WTC11 (cell line): ENCODE measurements around the gene SETD2.

Experiments used
- CBFB ChIP-seq: sonication (generic); formaldehyde crosslinking; IDR thresholded peaks from 2 replicates; pipeline ENCODE4 v1.8.1; 2022; ENCODE audit warnings: mild to moderate bottlenecking, low read depth, missing genetic modification reagents
- CTCF ChIP-seq: fragments of 200-600 bp; IDR thresholded peaks from 2 replicates; pipeline ENCODE4 v1.8.0; 2022; ENCODE audit warnings: antibody characterized with exemption
- FOXP1 ChIP-seq: sonication (generic); formaldehyde crosslinking; IDR thresholded peaks from 2 replicates; pipeline ENCODE4 v1.8.0; 2022; ENCODE audit warnings: missing genetic modification reagents, mild to moderate bottlenecking, moderate library complexity, borderline replicate concordance
- JUN ChIP-seq: sonication (generic); formaldehyde crosslinking; IDR thresholded peaks from 2 replicates; pipeline ENCODE4 v1.8.0; 2023; ENCODE audit warnings: mild to moderate bottlenecking, missing genetic modification reagents
- MLX ChIP-seq: sonication (generic); formaldehyde crosslinking; IDR thresholded peaks from 2 replicates; pipeline ENCODE4 v1.8.1; 2023; ENCODE audit warnings: mild to moderate bottlenecking, missing genetic modification reagents, moderate library complexity
- NR2C2 ChIP-seq: sonication (generic); formaldehyde crosslinking; IDR thresholded peaks from 2 replicates; pipeline ENCODE4 v1.8.0; 2022; ENCODE audit warnings: mild to moderate bottlenecking, missing genetic modification reagents
- PRDM15 ChIP-seq: sonication (generic); formaldehyde crosslinking; IDR thresholded peaks from 2 replicates; pipeline ENCODE4 v1.8.0; 2022; ENCODE audit warnings: missing genetic modification reagents
- RELA ChIP-seq: sonication (generic); formaldehyde crosslinking; IDR thresholded peaks from 2 replicates; pipeline ENCODE4 v1.8.1; 2022; ENCODE audit warnings: missing genetic modification reagents, mild to moderate bottlenecking, borderline replicate concordance
- ZNF671 ChIP-seq: fragments of 250-450 bp; sonication (Bioruptor Pico); IDR thresholded peaks from 2 replicates; pipeline ENCODE4 v1.8.0; 2021; ENCODE audit warnings: mild to moderate bottlenecking
- TF ChIP-seq, protein P1 (sequence below): sonication (generic); formaldehyde crosslinking; IDR thresholded peaks from 2 replicates; pipeline ENCODE4 v1.8.1; 2023; ENCODE audit warnings: mild to moderate bottlenecking, missing genetic modification reagents, moderate library complexity
- TF ChIP-seq, protein P2 (sequence below): sonication (generic); formaldehyde crosslinking; IDR thresholded peaks from 2 replicates; pipeline ENCODE4 v1.8.1; 2023; ENCODE audit warnings: mild to moderate bottlenecking, missing genetic modification reagents
- TF ChIP-seq, protein P3 (sequence below): sonication (generic); formaldehyde crosslinking; IDR thresholded peaks from 2 replicates; pipeline ENCODE4 v1.8.1; 2022; ENCODE audit warnings: low read depth, missing genetic modification reagents, borderline replicate concordance

DNA sequence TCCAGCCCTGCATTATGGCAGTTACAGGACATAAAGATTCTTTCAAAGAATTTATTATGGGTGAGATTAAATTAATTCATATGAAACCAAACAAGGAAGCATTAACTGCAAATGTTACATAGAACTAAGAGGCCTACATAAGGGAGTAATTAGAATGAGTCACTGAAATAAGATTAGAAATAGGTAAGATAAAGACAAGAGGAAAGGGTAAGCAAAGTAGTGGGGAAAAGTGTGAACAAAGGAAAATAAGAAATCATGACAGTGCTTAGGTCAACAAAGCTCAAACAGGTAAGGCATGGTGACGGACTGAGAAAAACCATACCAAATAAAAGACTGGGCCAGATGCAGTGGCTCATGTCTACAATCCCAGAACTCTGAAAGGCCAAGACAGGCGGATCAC is 74.3 kb downstream of the SETD2 start:
- TF ChIP-seq CTCF (no peak), MLX (no peak), NR2C2 (CRISPR knock-in tag) (no peak), PRDM15 (CRISPR knock-in tag) (no peak), CBFB (no peak), RELA (no peak), FOXP1 (CRISPR knock-in tag) (no peak), ZNF671 (no peak), JUN (no peak)
- TF ChIP-seq, protein P1, sequence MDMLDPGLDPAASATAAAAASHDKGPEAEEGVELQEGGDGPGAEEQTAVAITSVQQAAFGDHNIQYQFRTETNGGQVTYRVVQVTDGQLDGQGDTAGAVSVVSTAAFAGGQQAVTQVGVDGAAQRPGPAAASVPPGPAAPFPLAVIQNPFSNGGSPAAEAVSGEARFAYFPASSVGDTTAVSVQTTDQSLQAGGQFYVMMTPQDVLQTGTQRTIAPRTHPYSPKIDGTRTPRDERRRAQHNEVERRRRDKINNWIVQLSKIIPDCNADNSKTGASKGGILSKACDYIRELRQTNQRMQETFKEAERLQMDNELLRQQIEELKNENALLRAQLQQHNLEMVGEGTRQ: no peak
- TF ChIP-seq, protein P2, sequence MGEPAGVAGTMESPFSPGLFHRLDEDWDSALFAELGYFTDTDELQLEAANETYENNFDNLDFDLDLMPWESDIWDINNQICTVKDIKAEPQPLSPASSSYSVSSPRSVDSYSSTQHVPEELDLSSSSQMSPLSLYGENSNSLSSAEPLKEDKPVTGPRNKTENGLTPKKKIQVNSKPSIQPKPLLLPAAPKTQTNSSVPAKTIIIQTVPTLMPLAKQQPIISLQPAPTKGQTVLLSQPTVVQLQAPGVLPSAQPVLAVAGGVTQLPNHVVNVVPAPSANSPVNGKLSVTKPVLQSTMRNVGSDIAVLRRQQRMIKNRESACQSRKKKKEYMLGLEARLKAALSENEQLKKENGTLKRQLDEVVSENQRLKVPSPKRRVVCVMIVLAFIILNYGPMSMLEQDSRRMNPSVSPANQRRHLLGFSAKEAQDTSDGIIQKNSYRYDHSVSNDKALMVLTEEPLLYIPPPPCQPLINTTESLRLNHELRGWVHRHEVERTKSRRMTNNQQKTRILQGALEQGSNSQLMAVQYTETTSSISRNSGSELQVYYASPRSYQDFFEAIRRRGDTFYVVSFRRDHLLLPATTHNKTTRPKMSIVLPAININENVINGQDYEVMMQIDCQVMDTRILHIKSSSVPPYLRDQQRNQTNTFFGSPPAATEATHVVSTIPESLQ (CRISPR knock-in tag): no peak
- TF ChIP-seq, protein P3, sequence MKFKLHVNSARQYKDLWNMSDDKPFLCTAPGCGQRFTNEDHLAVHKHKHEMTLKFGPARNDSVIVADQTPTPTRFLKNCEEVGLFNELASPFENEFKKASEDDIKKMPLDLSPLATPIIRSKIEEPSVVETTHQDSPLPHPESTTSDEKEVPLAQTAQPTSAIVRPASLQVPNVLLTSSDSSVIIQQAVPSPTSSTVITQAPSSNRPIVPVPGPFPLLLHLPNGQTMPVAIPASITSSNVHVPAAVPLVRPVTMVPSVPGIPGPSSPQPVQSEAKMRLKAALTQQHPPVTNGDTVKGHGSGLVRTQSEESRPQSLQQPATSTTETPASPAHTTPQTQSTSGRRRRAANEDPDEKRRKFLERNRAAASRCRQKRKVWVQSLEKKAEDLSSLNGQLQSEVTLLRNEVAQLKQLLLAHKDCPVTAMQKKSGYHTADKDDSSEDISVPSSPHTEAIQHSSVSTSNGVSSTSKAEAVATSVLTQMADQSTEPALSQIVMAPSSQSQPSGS (CRISPR knock-in tag): no peak
